Activated CD4-positive, CD25-positive, alpha-beta regulatory T cell treated with anti-CD3 and anti-CD28 coated beads, Interleukin-2, amount 50 U/mL, for 16 hours (primary cell): ENCODE results near the gene ZNF543.
"Not testable (repeated sequence)": the region's sequence is repeated elsewhere in the genome, so short reads cannot be mapped to it uniquely, and the experiment has no call there.

Experiments
- DNase-seq: peaks from one replicate; pipeline ENCODE4 v3.0.0-alpha.2; 2020; ENCODE audit warnings: low read depth, low spot score

The ZNF543 gene

DNA sequence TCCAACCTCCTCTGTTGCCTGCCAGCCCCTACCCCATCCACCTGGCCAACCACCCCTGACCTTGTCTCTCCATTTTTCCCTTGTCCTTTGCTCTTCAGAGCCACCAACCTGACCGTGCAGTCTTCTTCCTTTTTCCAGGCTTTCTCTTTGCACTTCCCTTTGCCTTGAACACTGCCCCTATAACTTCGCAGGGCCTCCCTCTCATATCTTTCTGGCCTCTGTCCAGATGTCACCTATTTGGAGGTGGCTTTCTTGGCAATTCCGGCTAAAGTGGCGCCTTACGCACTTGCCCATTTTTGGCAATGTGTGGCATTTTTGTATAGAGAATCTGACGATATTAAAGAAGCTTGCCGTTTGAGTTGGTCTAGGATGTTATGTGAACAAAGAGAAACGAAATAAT lies 844 bp downstream of the ZNF543 start:
- DNase-seq, result no peak

DNA sequence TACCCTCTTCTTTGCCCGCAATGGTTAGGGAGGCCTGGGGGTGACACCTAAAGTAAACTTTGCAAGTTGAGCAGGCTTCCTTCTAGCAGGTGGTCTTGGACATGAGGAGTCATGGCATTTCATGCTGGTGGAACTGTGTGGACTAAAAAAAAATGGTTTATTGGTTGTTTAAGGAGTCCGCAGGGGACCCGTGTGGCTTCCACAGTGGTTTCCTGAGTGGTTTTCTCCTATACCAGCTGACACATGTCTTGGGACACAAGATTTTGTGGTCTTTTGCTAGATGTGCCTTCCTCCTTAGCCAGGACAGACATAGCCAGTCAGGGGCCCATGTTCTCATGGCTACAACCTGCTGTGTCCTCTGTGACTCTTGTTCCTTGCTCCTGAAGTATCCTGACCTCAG lies 1.5 kb downstream of the ZNF543 start:
- DNase-seq, result no peak

DNA sequence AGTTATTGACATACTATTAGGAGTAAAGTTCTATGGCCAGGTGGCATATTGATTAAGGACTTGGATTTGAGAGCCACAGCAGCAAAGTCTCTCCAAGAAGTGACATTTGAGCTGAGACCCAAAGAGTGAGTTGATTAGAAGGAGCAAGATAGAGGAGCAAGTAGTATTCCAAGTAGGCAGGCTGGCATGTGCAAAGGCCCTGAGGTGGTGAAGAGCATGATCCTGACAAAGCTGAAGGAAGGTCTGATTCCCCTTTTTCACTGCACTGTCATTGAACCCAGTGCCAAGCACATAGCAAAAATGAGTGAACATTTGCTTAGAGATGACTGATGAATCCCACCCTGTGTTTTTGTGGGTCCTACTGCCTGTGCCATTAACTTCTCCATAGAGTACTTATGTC lies 4.7 kb downstream of the ZNF543 start:
- DNase-seq, result no peak

DNA sequence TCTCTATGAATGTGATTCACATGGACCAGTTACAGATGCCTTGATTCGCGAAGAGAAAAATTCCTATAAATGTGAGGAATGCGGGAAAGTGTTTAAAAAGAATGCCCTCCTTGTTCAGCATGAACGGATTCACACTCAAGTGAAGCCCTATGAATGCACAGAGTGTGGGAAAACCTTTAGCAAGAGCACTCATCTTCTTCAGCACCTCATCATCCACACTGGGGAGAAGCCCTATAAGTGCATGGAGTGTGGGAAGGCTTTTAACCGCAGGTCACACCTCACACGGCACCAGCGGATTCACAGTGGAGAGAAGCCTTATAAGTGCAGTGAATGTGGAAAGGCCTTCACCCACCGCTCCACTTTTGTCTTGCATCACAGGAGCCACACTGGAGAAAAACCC lies 7.7 kb downstream of the ZNF543 start:
- DNase-seq, result no peak

DNA sequence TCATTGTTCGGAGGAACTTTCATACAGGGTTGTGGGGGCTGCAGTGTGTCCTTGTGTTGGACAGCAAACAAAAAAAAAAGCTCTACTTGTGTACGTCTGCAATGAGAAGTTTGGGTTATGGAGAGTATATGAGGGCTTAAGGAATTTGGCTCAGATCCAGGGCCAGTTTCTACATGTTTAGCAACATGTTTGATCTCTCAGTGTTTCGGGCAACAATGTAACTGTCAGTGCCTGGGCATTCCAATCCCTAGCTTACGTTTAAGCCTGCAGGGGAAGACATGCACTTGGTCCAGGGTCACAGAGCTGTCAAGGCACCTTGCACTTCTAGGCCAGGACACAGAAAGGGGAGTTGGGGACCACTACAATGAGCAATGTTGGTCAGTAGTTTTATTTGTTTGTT lies 13.9 kb downstream of the ZNF543 start:
- DNase-seq, result no peak

DNA sequence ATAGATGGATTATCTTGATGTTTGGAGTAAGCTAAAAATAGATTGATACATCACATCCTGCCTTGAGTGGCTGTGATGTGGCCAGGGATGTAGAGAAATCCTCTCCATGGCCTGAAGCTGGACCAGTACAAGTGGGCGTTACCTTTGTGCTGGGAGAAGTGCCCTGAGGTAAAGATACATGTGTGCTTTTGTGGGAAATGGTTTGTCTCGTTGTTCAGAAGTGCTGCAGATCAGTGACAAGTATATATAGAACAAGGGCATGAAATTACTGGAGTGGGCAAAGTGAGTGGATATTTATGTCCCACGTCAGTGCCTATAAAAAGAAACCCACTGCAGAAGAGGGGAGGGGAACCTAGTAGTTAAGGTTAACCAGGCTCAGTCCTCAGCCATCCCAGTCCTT lies 18.6 kb downstream of the ZNF543 start:
- no peak for DNase-seq

DNA sequence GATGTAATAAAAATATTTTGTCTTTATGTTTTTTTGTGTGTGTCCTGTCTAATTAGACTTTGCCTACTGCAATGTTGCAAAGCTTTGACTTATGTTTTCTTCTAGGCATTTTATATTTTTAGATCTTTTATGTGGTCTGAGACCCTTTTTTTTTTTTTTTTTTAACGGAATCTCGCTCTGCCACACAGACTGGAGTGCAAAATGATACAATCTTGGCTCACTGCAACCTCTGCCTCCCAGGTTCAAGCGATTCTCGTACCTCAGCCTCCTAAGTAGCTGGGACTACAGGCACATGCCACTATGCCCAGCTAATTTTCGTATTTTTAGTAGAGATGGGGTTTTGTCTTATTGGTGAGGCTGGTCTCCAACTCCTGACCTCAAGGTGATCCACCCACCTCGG lies 22.3 kb downstream of the ZNF543 start:
- DNase-seq, result no peak

DNA sequence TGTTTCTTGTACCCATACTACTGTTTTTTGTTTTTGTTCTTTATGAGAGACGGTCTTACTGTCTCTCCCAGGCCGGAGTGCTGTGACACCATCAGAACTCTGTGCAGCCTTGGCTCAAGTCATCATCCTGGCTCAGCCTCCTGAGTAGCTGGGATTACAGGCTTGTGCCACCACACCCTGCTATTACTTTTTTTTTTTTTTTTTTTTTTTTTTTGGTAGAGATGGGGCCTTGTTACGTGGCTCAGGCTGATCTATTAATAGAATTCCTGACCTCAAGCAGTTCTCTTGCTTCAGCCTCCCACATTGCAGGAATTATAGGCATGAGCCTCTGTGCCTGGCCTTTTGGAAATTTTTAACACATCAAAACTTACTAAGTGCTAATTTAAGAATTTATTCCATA lies 27.9 kb downstream of the ZNF543 start:
- no peak for DNase-seq

DNA sequence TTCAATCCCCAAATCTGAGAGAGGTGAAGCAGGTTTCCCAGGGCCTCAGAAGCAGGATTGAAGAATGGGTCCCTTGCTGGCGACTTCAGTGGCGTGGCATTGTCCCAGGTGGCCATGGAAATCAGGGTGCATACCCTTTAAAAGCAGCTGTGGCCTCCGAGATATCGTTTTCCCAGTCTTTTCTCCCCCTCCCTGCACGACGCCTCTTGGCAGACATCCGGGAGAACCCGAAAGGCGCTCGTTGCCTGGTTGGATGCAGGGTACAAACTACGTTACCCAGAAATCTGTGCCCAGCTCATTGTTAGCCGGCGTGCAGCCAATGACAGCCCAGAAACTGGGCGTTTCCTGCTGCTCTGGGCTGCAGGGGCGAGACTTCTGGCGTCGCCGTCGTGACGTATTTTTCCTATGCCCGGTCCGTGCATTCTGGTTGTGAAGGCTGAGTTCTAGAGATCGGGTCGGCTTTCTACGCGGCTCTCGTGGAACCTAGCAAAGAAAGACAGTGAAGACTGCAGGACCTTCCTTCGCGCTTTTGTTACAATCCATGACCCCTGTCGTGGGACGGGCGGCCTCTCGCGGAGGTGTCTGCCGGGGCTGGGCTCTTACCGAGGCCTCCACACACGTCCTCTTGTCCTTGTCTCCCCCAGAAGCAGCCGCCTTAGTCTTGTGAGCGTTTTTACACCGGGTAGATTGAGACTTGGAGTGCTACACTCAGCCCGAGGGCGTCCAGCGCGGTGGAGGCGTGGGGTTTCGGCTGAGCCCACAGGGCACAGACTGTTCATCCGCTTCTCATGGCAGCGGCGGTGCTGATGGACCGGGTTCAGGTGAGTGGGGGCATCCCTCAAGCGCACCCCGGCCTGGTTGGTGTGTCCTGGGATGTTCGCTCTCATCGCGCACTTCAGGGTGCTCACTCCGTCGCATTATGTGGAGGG lies 30.9 kb downstream of the ZNF543 start, which contains the start of gene ZNF304:
Gene ZNF304 (plus strand): TSS at position 395 of the 929 bp plus-strand sequence. CDS start 394 bp downstream, at position 789.
- DNase-seq, result peak; percentile 63

DNA sequence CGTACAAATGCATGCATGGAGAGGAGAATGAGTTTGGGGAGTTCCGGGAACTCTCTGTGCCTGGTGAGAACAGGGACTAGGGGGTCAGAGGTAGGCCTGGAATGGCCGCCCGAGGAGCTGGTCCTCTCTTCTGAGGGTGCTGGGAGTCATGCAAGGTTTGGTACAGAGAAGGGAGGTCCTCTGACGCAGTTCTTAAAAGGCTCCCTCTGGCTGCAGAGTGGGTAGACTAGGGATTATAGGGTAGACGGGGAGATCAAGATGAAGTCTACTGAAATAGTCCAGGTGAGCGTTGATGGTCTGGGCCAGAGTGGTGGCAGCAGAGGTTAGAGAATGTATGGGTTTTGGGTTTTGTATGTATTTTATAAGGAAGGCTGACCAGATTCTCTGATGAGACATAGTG lies 31.6 kb downstream of the ZNF543 start:
- no peak for DNase-seq

DNA sequence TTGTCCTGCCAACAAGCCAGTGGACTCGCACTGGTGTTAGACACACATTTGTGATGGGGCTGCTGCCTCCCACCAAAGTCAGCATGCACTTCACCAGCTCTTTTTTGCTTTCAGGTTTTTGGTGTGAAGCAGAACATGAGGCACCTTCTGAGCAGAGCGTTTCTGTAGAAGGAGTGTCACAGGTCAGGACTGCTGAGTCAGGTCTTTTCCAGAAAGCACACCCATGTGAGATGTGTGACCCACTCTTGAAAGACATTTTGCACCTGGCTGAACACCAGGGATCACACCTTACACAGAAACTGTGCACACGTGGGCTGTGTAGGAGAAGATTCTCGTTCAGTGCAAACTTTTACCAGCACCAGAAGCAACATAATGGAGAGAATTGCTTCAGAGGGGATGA lies 35.6 kb downstream of the ZNF543 start:
- DNase-seq, result no peak

DNA sequence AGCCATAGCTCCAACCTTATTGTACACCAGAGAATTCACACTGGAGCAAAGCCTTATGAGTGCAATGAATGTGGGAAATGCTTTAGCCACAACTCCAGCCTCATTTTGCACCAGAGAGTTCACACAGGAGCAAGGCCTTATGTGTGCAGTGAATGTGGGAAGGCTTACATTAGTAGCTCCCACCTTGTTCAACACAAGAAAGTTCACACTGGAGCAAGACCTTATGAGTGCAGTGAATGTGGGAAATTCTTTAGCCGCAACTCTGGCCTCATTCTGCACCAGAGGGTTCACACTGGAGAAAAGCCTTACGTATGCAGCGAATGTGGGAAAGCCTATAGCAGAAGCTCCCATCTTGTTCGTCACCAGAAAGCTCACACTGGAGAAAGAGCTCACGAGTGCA lies 37.1 kb downstream of the ZNF543 start:
- no peak for DNase-seq

DNA sequence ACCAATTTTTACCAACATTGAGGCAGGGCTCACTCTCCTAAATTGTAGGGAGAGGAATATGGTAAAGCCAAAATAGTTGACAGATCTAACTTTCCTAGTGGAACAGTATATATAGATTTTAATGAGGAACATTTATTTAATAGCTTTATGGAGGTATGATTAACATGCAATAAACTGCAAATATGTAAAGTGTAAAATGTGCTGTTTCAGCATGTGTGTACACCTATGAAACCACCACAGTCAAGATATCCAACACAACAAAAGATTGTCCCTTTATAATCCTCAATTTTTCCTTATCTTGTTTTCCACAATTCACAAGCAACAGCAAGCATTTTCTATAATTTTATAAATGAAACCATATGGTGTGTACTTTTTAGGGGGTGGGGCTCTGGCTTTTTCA lies 39.0 kb downstream of the ZNF543 start:
- no peak for DNase-seq

DNA sequence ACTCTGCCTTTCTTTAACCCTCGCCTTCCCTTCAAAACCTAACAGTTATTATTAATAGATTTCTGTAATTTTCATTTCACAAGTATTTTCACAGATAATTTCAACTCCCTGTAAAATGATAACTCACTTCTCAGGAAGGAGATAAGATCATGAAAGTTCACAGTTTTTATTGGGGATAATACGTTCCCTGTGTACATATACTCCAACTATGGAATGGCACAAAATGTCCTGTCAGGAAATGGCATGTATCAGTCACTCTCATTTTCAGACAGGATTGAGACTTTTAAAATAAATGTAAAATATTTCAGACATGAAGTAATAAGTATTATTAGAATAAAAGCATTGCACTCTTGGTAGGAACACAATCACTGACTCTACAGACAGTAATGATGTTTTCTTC lies 42.1 kb downstream of the ZNF543 start:
- no peak for DNase-seq

DNA sequence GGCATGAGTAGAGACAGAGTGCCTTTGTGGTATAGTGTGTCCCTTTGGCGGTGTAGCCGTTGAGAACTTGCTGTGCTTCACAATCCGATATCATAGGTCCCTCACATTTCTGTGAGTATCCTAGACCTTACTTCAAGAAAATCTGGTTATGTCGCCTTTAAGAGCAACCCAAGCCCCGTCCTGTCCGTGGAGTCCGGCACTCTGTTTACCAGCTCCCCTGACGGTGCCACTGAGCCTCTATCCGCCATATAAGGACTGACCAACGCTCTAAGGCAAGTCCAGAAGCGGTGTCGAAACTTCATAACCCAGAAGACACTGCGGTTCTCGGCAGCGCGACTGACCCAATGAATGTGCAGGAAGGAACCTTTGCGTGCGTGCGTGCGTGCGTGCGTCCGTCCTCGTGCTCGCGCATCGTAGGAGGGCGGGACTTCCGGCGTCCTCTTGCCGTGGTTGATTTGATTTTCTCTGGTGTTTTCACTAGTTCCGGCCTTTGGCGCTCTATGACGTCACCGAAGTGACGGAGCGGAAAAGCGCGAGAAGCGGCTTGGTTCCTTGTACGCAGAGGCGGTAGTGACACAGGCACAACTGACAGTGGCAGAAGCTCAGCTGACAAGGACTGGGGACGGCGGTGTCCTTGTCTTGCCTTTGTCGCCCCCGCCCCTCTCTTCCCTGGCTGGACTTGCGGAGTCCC lies 42.9 kb downstream of the ZNF543 start, which contains the start of the genes TRAPPC2B and ZNF547:
Gene TRAPPC2B (plus strand): TSS at position 555 of the 691 bp plus-strand sequence. CDS start 1,283 bp downstream, outside the sequence.
Gene ZNF547 (plus strand): TSS at position 555 of the 691 bp plus-strand sequence. CDS start 5,005 bp downstream, outside the sequence.
- DNase-seq, result peak; percentile 95

DNA sequence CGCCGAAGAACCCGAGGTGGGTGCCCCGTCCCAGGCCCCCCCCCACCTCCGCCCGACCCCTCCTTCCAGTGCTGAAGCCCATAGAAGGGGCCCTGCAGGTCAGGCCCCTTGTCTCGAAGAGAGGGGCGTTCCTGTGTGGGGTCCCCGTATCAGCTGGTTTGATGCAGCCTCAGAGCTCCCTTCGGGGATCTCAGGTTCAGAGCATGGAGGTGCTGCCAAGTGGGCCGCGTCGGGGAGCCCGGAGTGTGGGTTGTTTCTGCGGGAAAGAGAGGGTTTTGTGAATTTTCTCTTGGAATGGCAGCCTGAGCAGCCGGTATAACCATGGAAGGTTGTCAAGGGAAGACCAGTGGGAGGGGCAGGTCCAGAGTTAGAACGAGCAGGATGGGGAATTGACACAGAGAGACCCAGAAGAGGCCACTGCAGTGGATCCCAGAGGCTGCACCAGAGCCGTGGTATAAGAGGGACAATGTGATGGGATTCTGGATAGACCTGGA lies 43.5 kb downstream of the ZNF543 start:
- no peak for DNase-seq

DNA sequence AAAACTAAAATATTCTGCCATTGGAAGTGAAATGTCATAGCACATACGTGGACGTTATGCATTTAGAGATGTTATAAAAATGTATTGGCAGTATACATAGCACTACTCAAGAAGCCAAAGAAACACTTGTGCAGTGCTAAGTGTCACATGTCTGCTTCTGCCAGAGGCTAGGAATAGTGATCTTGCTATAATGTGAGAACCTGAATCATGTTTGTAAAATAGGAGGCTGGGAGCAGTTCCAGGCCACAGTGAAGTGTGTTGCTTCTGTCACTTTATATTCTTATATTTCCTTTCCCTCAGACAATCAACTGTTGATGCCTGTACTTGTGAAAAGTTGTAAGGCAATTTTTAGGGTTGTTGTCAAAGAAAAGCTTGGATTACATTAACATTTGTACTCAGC lies 46.5 kb downstream of the ZNF543 start:
- DNase-seq, result no peak

DNA sequence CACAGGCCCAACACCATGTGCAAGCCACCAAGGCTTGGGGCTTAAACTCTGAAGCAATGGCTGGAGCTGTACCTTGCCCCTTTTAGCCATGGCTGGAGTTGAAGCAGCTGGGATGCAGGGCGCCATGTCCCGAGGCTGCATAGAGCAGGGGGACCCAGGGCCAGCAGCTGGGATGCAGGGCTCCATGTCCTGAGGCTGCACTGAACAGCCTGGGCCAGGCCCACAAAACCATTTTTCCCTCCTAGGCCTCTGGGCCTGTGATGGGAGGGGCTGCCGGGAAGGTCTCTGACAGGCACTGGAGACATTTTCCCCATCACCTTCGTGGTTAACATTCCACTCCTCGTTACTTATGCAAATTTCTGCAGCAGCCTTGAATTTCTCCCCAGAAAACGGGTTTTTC lies 53.9 kb downstream of the ZNF543 start:
- no peak for DNase-seq

DNA sequence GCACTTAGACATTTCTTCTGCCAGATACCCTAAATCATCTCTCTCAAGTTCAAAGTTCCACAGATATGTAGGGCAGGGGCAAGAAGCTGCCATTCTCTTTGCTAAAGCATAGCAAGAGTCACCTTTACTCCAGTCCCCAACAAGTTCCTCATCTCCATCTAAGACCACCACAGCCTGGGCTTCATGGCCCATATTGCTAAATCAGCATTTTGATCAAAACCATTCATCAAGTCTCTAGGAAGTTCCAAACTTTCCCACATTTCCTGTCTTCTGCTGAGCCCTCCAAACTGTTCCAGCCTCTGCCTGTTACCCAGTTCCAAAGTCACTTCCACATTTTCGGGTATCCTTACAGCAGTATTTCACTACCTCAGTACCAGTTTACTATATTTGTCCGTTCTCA lies 54.4 kb downstream of the ZNF543 start:
- DNase-seq, result not testable (repeated sequence)

DNA sequence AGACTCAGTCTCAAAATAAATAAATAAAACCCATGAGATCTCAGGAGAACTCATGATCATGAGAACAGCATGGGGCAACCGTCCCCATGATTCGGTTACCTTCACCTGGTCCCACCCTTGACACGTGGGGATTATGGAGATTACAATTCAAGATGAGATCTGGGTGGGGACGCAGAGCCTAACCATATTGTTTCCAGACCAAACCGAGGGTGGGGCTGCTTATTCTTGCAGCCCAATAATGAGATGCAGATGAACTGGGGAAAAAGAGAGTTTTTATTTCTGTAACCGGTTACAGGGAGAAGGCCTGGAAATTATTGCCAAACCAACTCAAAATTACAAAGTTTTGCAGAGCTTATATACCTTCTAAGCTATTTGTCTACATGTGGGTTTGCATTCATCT lies 55.9 kb downstream of the ZNF543 start:
- DNase-seq, result no peak

DNA sequence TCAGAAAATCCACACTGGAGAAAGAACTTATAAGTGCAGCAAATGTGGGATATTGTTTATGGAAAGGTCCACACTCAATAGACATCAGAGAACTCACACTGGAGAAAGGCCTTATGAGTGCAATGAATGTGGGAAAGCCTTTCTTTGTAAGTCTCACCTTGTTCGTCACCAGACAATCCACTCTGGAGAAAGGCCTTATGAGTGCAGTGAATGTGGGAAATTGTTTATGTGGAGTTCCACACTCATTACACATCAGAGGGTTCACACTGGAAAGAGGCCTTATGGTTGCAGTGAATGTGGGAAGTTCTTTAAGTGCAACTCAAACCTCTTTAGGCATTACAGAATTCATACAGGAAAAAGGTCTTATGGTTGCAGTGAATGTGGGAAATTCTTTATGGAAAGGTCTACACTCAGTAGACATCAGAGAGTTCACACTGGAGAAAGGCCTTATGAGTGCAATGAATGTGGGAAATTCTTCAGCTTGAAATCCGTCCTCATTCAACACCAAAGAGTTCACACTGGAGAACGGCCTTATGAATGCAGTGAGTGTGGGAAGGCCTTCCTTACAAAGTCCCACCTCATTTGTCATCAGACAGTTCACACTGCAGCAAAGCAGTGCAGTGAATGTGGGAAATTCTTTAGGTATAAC lies 57.4 kb downstream of the ZNF543 start:
- no peak for DNase-seq
